Suppressor macrophage treated with lipopolysaccharide for 1 hour (primary cell): Measurements from ENCODE around the gene IGSF3.
A peak's percentile ranks its signal among the peaks of the same experiment; 100 is the strongest.
"Not testable (repeated sequence)": the region's sequence is repeated elsewhere in the genome, so short reads cannot be mapped to it uniquely, and the experiment has no call there.

Experiments used
- DNase-seq, 3 donors: peaks; one replicate each; pipeline ENCODE4 v3.0.0-alpha.2; 2020 to 2022

IGSF3 gene

GRCh38 chr1:116627357-116627756 lies 40.2 kb downstream of the IGSF3 start:
- DNase-seq = not testable (repeated sequence)

GRCh38 chr1:116626915-116627314 lies 40.6 kb downstream of the IGSF3 start:
- DNase-seq = not testable (repeated sequence)

- not testable (repeated sequence) for DNase-seq
Measured at GRCh38 chr1:116625155-116625554, 42.4 kb downstream of the IGSF3 start.

- DNase-seq = no peak
Measured at GRCh38 chr1:116624040-116624439, 43.5 kb downstream of the IGSF3 start.

GRCh38 chr1:116622496-116622895 lies 45.0 kb downstream of the IGSF3 start:
- not testable (repeated sequence) for DNase-seq

- not testable (repeated sequence) for DNase-seq
Measured at GRCh38 chr1:116621756-116622155, 45.8 kb downstream of the IGSF3 start.

GRCh38 chr1:116620392-116620791 lies 47.1 kb downstream of the IGSF3 start:
- DNase-seq = not testable (repeated sequence)

- DNase-seq = not testable (repeated sequence)
Measured at GRCh38 chr1:116619106-116619505, 48.4 kb downstream of the IGSF3 start.

GRCh38 chr1:116617808-116618207 lies 49.7 kb downstream of the IGSF3 start:
- DNase-seq = not testable (repeated sequence)

GRCh38 chr1:116613825-116614224 lies 53.7 kb downstream of the IGSF3 start:
- not testable (repeated sequence) for DNase-seq

- peak; percentile 28 to 57 (median 38) for DNase-seq
Measured at GRCh38 chr1:116609801-116610371, 57.6 kb downstream of the IGSF3 start.

- DNase-seq = peak; percentile 30 to 49 (median 39)
Measured at GRCh38 chr1:116608841-116609240, 58.7 kb downstream of the IGSF3 start.

GRCh38 chr1:116608151-116608550 lies 59.4 kb downstream of the IGSF3 start:
- not testable (repeated sequence) for DNase-seq

- DNase-seq = peak in 1 of 3 donors; percentile 8
Measured at GRCh38 chr1:116607463-116607862, 60.1 kb downstream of the IGSF3 start.

GRCh38 chr1:116606067-116606466 lies 61.5 kb downstream of the IGSF3 start:
- peak; percentile 69 to 84 (median 80) for DNase-seq

GRCh38 chr1:116605315-116605714 lies 62.2 kb downstream of the IGSF3 start:
- DNase-seq = peak in 2 of 3 donors; percentile 31 to 43

GRCh38 chr1:116604408-116604807 lies 63.1 kb downstream of the IGSF3 start:
- not testable (repeated sequence) for DNase-seq

GRCh38 chr1:116603646-116604045 lies 63.9 kb downstream of the IGSF3 start:
- not testable (repeated sequence) for DNase-seq

GRCh38 chr1:116599369-116599768 lies 68.2 kb downstream of the IGSF3 start:
- peak; percentile 39 to 64 (median 62) for DNase-seq

- DNase-seq = peak; percentile 49 to 69 (median 66)
Measured at GRCh38 chr1:116598420-116599036, 69.0 kb downstream of the IGSF3 start.

- DNase-seq = not testable (repeated sequence)
Measured at GRCh38 chr1:116597388-116597787, 70.1 kb downstream of the IGSF3 start.

GRCh38 chr1:116596742-116597307 lies 70.7 kb downstream of the IGSF3 start:
- DNase-seq = peak in 2 of 3 donors; percentile 31 to 33

GRCh38 chr1:116595946-116596741 lies 71.4 kb downstream of the IGSF3 start:
- DNase-seq = peak; percentile 52 to 64 (median 54)
